H4 (cell line): ENCODE data around the gene C10orf90. TPM values are rescaled to one million over a fixed set of nuclear protein-coding genes. Genes with fewer than 3 reads are reported as not detected.

Source experiments
- DNase-seq: peaks from one replicate; pipeline ENCODE4 v3.0.0-alpha.2; 2015; ENCODE audit warnings: low spot score
- total RNA-seq: library from RNA; depleted of rRNA; stranded (reverse); fragments of >200 nt; shearing (Covaris generic); gene quantifications from 2 replicates; pipeline ENCODE4 v1.2.3, GENCODE V29; 2014

Gene C10orf90
- total RNA-seq, 1 experiment from 2014 or later, result 0.19 TPM

GRCh38 chr10:126425032-126425431 lies 245.5 kb downstream of the C10orf90 start:
- DNase-seq, result no peak

- no peak for DNase-seq
Measured at GRCh38 chr10:126423732-126424491, 246.6 kb downstream of the C10orf90 start.

GRCh38 chr10:126422567-126422966 lies 247.9 kb downstream of the C10orf90 start:
- peak; percentile 86 for DNase-seq

- peak; percentile 99 for DNase-seq
Measured at GRCh38 chr10:126421756-126422256, 248.7 kb downstream of the C10orf90 start.

GRCh38 chr10:126420567-126421300 lies 249.8 kb downstream of the C10orf90 start:
- peak; percentile 71 for DNase-seq

- no peak for DNase-seq
Measured at GRCh38 chr10:126417220-126417825, 253.2 kb downstream of the C10orf90 start.

GRCh38 chr10:126409821-126410220 lies 260.7 kb downstream of the C10orf90 start:
- no peak for DNase-seq

GRCh38 chr10:126408953-126409641 lies 261.4 kb downstream of the C10orf90 start:
- no peak for DNase-seq

GRCh38 chr10:126407831-126408230 lies 262.7 kb downstream of the C10orf90 start:
- peak; percentile 23 for DNase-seq

- no peak for DNase-seq
Measured at GRCh38 chr10:126405239-126405775, 265.2 kb downstream of the C10orf90 start.

GRCh38 chr10:126402721-126403695 lies 267.5 kb downstream of the C10orf90 start:
- no peak for DNase-seq

GRCh38 chr10:126400641-126401040 lies 269.9 kb downstream of the C10orf90 start:
- DNase-seq, result no peak

GRCh38 chr10:126398924-126399323 lies 271.6 kb downstream of the C10orf90 start:
- DNase-seq, result peak; percentile 34

- no peak for DNase-seq
Measured at GRCh38 chr10:126398383-126398743, 272.1 kb downstream of the C10orf90 start.

- DNase-seq, result peak; percentile 99
Measured at GRCh38 chr10:126397640-126398382, 272.7 kb downstream of the C10orf90 start.

GRCh38 chr10:126397156-126397555 lies 273.3 kb downstream of the C10orf90 start:
- no peak for DNase-seq

GRCh38 chr10:126394948-126395347 lies 275.5 kb downstream of the C10orf90 start:
- no peak for DNase-seq

- DNase-seq, result no peak
Measured at GRCh38 chr10:126393076-126393475, 277.4 kb downstream of the C10orf90 start.

GRCh38 chr10:126392469-126392868 lies 278.0 kb downstream of the C10orf90 start:
- no peak for DNase-seq

GRCh38 chr10:126392068-126392467 lies 278.4 kb downstream of the C10orf90 start:
- DNase-seq, result no peak
